ENCODE results near the gene SEC24B.

SEC24B gene

DNA sequence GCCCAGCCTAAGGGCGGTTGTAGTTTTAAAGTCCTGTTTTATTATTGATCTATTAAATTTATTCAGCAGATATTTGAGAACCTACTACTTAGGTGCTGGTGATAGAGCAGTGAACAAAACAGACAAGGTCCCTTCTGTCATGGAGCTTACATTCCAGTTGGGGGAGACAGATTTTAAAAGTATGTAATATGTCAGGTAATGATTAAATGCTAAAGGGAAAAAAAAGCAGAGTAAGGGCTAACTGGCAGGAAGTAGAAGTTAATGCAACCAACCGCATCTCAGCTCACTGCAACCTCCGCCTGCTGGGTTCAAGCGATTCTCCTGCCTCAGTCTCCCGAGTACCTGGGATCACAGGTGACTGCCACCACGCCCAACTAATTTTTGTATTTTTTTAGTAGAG lies 118.6 kb downstream of the SEC24B start:
- no peak for ATAC-seq
- no peak for TF ChIP-seq ZNF70 (CRISPR knock-in tag; IDR thresholded peaks at IDR 0.05)
- no peak for TF ChIP-seq RARB (CRISPR knock-in tag; IDR thresholded peaks at IDR 0.05)
- TF ChIP-seq ZC3H10 (CRISPR knock-in tag; IDR thresholded peaks at IDR 0.05) = no peak
- no peak for TF ChIP-seq PPARA (CRISPR knock-in tag; IDR thresholded peaks at IDR 0.05; ENCODE audit: borderline replicate concordance)
- no peak for TF ChIP-seq ZFP3 (CRISPR knock-in tag; IDR thresholded peaks at IDR 0.05)
- TF ChIP-seq BACH2 (CRISPR knock-in tag; IDR thresholded peaks at IDR 0.05; ENCODE audit: borderline replicate concordance) = no peak
- TF ChIP-seq, protein P1, sequence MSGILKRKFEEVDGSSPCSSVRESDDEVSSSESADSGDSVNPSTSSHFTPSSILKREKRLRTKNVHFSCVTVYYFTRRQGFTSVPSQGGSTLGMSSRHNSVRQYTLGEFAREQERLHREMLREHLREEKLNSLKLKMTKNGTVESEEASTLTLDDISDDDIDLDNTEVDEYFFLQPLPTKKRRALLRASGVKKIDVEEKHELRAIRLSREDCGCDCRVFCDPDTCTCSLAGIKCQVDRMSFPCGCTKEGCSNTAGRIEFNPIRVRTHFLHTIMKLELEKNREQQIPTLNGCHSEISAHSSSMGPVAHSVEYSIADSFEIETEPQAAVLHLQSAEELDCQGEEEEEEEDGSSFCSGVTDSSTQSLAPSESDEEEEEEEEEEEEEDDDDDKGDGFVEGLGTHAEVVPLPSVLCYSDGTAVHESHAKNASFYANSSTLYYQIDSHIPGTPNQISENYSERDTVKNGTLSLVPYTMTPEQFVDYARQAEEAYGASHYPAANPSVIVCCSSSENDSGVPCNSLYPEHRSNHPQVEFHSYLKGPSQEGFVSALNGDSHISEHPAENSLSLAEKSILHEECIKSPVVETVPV (CRISPR knock-in tag; IDR thresholded peaks at IDR 0.05) = no peak
- no peak for TF ChIP-seq OSR1 (CRISPR knock-in tag; IDR thresholded peaks at IDR 0.05)
- TF ChIP-seq, protein P2, sequence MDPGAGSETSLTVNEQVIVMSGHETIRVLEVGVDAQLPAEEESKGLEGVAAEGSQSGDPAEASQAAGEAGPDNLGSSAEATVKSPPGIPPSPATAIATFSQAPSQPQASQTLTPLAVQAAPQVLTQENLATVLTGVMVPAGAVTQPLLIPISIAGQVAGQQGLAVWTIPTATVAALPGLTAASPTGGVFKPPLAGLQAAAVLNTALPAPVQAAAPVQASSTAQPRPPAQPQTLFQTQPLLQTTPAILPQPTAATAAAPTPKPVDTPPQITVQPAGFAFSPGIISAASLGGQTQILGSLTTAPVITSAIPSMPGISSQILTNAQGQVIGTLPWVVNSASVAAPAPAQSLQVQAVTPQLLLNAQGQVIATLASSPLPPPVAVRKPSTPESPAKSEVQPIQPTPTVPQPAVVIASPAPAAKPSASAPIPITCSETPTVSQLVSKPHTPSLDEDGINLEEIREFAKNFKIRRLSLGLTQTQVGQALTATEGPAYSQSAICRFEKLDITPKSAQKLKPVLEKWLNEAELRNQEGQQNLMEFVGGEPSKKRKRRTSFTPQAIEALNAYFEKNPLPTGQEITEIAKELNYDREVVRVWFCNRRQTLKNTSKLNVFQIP (CRISPR knock-in tag; IDR thresholded peaks at IDR 0.05; ENCODE audit: borderline replicate concordance, low read depth) = no peak
- TF ChIP-seq GLIS3 (CRISPR knock-in tag; IDR thresholded peaks at IDR 0.05) = no peak
- TF ChIP-seq ESRRG (CRISPR knock-in tag; IDR thresholded peaks at IDR 0.05) = no peak
- no peak for TF ChIP-seq TCF4 (CRISPR knock-in tag; IDR thresholded peaks at IDR 0.05; ENCODE audit: borderline replicate concordance)
- TF ChIP-seq ARNTL (CRISPR knock-in tag; IDR thresholded peaks at IDR 0.05; ENCODE audit: borderline replicate concordance, low read depth) = no peak
- TF ChIP-seq ZFP30 (CRISPR knock-in tag; IDR thresholded peaks at IDR 0.05) = no peak
- TF ChIP-seq ZNF565 (CRISPR knock-in tag; conservative IDR thresholded peaks at IDR 0.05; ENCODE audit: low read depth) = no peak
- no peak for TF ChIP-seq TOX (CRISPR knock-in tag; IDR thresholded peaks at IDR 0.05; ENCODE audit: borderline replicate concordance)
- TF ChIP-seq CSDC2 (CRISPR knock-in tag; IDR thresholded peaks at IDR 0.05) = no peak
- TF ChIP-seq, protein P3, sequence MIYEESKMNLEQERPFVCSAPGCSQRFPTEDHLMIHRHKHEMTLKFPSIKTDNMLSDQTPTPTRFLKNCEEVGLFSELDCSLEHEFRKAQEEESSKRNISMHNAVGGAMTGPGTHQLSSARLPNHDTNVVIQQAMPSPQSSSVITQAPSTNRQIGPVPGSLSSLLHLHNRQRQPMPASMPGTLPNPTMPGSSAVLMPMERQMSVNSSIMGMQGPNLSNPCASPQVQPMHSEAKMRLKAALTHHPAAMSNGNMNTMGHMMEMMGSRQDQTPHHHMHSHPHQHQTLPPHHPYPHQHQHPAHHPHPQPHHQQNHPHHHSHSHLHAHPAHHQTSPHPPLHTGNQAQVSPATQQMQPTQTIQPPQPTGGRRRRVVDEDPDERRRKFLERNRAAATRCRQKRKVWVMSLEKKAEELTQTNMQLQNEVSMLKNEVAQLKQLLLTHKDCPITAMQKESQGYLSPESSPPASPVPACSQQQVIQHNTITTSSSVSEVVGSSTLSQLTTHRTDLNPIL (CRISPR knock-in tag; IDR thresholded peaks at IDR 0.05; ENCODE audit: low read depth) = no peak
- TF ChIP-seq, protein P4, sequence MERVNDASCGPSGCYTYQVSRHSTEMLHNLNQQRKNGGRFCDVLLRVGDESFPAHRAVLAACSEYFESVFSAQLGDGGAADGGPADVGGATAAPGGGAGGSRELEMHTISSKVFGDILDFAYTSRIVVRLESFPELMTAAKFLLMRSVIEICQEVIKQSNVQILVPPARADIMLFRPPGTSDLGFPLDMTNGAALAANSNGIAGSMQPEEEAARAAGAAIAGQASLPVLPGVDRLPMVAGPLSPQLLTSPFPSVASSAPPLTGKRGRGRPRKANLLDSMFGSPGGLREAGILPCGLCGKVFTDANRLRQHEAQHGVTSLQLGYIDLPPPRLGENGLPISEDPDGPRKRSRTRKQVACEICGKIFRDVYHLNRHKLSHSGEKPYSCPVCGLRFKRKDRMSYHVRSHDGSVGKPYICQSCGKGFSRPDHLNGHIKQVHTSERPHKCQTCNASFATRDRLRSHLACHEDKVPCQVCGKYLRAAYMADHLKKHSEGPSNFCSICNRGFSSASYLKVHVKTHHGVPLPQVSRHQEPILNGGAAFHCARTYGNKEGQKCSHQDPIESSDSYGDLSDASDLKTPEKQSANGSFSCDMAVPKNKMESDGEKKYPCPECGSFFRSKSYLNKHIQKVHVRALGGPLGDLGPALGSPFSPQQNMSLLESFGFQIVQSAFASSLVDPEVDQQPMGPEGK (CRISPR knock-in tag; IDR thresholded peaks at IDR 0.05; ENCODE audit: borderline replicate concordance) = no peak

DNA sequence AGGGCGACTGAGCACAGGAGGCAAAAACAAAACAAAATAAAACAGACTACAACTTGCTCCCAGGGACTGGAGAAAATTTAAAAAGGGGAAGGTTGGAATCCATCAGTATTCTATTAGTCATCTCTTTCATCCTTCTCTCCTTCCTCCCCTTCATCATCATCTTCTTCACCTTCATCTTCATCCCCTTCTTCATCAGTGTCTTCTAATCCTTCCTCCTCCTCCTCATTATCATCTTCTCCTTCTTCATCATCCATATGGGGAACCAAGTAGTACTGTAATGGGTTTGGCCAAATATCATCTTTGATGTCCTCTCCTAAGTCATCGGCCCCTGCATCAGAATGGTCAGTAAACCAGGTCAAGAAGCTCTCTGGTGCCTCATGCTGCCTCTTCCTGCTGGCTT lies 119.5 kb downstream of the SEC24B start:
- ATAC-seq = no peak
- TF ChIP-seq TCF4 (CRISPR knock-in tag; IDR thresholded peaks at IDR 0.05; ENCODE audit: borderline replicate concordance) = no peak
- TF ChIP-seq, protein P5, sequence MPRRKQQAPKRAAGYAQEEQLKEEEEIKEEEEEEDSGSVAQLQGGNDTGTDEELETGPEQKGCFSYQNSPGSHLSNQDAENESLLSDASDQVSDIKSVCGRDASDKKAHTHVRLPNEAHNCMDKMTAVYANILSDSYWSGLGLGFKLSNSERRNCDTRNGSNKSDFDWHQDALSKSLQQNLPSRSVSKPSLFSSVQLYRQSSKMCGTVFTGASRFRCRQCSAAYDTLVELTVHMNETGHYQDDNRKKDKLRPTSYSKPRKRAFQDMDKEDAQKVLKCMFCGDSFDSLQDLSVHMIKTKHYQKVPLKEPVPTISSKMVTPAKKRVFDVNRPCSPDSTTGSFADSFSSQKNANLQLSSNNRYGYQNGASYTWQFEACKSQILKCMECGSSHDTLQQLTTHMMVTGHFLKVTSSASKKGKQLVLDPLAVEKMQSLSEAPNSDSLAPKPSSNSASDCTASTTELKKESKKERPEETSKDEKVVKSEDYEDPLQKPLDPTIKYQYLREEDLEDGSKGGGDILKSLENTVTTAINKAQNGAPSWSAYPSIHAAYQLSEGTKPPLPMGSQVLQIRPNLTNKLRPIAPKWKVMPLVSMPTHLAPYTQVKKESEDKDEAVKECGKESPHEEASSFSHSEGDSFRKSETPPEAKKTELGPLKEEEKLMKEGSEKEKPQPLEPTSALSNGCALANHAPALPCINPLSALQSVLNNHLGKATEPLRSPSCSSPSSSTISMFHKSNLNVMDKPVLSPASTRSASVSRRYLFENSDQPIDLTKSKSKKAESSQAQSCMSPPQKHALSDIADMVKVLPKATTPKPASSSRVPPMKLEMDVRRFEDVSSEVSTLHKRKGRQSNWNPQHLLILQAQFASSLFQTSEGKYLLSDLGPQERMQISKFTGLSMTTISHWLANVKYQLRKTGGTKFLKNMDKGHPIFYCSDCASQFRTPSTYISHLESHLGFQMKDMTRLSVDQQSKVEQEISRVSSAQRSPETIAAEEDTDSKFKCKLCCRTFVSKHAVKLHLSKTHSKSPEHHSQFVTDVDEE (CRISPR knock-in tag; IDR thresholded peaks at IDR 0.05) = no peak
- no peak for TF ChIP-seq BACH2 (CRISPR knock-in tag; IDR thresholded peaks at IDR 0.05; ENCODE audit: borderline replicate concordance)
- no peak for TF ChIP-seq ZFP30 (CRISPR knock-in tag; IDR thresholded peaks at IDR 0.05)
- TF ChIP-seq ISL1 (CRISPR knock-in tag; IDR thresholded peaks at IDR 0.05) = no peak
- no peak for TF ChIP-seq TOX (CRISPR knock-in tag; IDR thresholded peaks at IDR 0.05; ENCODE audit: borderline replicate concordance)
- TF ChIP-seq, protein P1 (CRISPR knock-in tag; IDR thresholded peaks at IDR 0.05) = no peak
- TF ChIP-seq RARB (CRISPR knock-in tag; IDR thresholded peaks at IDR 0.05) = no peak
- TF ChIP-seq ZNF70 (CRISPR knock-in tag; IDR thresholded peaks at IDR 0.05) = no peak
- TF ChIP-seq ZNF8 (CRISPR knock-in tag; IDR thresholded peaks at IDR 0.05) = no peak
- TF ChIP-seq, protein P2 (CRISPR knock-in tag; IDR thresholded peaks at IDR 0.05; ENCODE audit: borderline replicate concordance, low read depth) = no peak
- TF ChIP-seq PPARA (CRISPR knock-in tag; IDR thresholded peaks at IDR 0.05; ENCODE audit: borderline replicate concordance) = no peak
- TF ChIP-seq GLIS3 (CRISPR knock-in tag; IDR thresholded peaks at IDR 0.05) = no peak
- TF ChIP-seq ESRRG (CRISPR knock-in tag; IDR thresholded peaks at IDR 0.05) = no peak
